GM21737 (cell line): ENCODE measurements around the gene PRKCE.
A peak's percentile ranks its signal among the peaks of the same experiment; 100 is the strongest.

ENCODE experiments used
- ATAC-seq: cut with Tn5 transposase; IDR thresholded peaks from one replicate; pipeline ENCODE4 v1.9.1; 2021; ENCODE audit warnings: mild to moderate bottlenecking, moderate library complexity; ENCODE audit not compliant: unreplicated experiment

PRKCE gene

GRCh38 chr2:45830322-45830721 lies 178.8 kb downstream of the PRKCE start:
- no peak for ATAC-seq

- peak; percentile 18 for ATAC-seq
Measured at GRCh38 chr2:45833301-45833967, 182.0 kb downstream of the PRKCE start.

GRCh38 chr2:45833968-45834344 lies 182.5 kb downstream of the PRKCE start:
- ATAC-seq = peak; percentile 68

GRCh38 chr2:45834372-45834771 lies 182.9 kb downstream of the PRKCE start:
- ATAC-seq = no peak

- no peak for ATAC-seq
Measured at GRCh38 chr2:45834858-45835257, 183.4 kb downstream of the PRKCE start.

- no peak for ATAC-seq
Measured at GRCh38 chr2:45836316-45836715, 184.8 kb downstream of the PRKCE start.

- ATAC-seq = no peak
Measured at GRCh38 chr2:45836740-45837139, 185.3 kb downstream of the PRKCE start.

GRCh38 chr2:45837812-45838341 lies 186.4 kb downstream of the PRKCE start:
- no peak for ATAC-seq

GRCh38 chr2:45839508-45840251 lies 188.2 kb downstream of the PRKCE start:
- ATAC-seq = no peak

GRCh38 chr2:45840481-45840880 lies 189.0 kb downstream of the PRKCE start:
- ATAC-seq = peak; percentile 37

GRCh38 chr2:45841752-45842407 lies 190.4 kb downstream of the PRKCE start:
- no peak for ATAC-seq

GRCh38 chr2:45843136-45843535 lies 191.7 kb downstream of the PRKCE start:
- peak; percentile 45 for ATAC-seq

GRCh38 chr2:45844796-45845457 lies 193.5 kb downstream of the PRKCE start:
- no peak for ATAC-seq

GRCh38 chr2:45845566-45845965 lies 194.1 kb downstream of the PRKCE start:
- ATAC-seq = no peak

- no peak for ATAC-seq
Measured at GRCh38 chr2:45849491-45850283, 198.2 kb downstream of the PRKCE start.

GRCh38 chr2:45850558-45850957 lies 199.1 kb downstream of the PRKCE start:
- ATAC-seq = no peak

- no peak for ATAC-seq
Measured at GRCh38 chr2:45851111-45851510, 199.6 kb downstream of the PRKCE start.

GRCh38 chr2:45851576-45852304 lies 200.3 kb downstream of the PRKCE start:
- ATAC-seq = no peak

GRCh38 chr2:45852450-45853150 lies 201.1 kb downstream of the PRKCE start:
- peak; percentile 71 for ATAC-seq
